ENCODE measurements around the gene WDFY3.
A peak's percentile ranks its signal among the peaks of the same experiment; 100 is the strongest.

Gene WDFY3

DNA sequence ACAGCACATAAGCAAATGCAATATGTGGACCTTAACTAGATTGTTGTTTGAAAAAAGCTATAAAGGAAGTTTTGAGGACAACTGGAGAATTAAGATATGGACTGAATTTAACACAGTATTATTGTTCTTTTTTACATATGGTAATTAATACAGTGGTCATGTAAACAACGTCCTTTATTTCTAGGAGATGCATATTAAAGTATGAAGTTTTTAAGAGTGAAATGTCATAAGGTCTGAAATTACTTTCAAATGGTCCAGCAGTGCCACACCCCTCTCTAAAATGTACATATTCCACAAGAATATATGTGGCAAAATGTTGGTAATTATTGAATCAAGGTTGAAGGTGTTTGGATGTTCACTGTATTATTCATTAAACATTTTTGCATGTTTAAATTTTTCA lies 40.9 kb downstream of the WDFY3 start:
- DNase-seq (ENCODE audit: low read depth): no peak
- TF ChIP-seq, protein P1, sequence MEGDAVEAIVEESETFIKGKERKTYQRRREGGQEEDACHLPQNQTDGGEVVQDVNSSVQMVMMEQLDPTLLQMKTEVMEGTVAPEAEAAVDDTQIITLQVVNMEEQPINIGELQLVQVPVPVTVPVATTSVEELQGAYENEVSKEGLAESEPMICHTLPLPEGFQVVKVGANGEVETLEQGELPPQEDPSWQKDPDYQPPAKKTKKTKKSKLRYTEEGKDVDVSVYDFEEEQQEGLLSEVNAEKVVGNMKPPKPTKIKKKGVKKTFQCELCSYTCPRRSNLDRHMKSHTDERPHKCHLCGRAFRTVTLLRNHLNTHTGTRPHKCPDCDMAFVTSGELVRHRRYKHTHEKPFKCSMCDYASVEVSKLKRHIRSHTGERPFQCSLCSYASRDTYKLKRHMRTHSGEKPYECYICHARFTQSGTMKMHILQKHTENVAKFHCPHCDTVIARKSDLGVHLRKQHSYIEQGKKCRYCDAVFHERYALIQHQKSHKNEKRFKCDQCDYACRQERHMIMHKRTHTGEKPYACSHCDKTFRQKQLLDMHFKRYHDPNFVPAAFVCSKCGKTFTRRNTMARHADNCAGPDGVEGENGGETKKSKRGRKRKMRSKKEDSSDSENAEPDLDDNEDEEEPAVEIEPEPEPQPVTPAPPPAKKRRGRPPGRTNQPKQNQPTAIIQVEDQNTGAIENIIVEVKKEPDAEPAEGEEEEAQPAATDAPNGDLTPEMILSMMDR (conservative IDR thresholded peaks at IDR 0.05; ENCODE audit: low read length): no peak
- H3K4me3 ChIP-seq (ENCODE audit: low read length): no peak overlapping the region

DNA sequence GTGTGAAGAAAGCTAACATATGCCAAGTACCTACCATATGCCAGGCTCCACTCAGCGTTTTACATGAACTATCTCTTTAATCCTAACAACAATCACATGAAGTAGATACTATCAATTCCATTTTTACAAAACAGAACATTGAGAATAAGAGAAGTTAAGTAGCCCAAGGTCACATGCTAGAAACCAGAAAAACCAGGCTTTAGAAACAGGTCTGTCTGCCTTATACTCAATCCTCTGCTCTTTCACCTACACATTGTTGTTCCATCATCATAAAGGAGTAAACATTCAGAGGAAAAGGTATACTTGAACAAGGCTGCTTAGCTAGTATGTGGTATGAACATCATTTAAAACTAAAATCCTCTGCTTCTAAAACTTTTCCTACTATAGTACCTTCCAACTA lies 42.1 kb downstream of the WDFY3 start:
- TF ChIP-seq, protein P1 (conservative IDR thresholded peaks at IDR 0.05; ENCODE audit: low read length): no peak
- no peak overlapping the region for H3K4me3 ChIP-seq (ENCODE audit: low read length)
- no peak for DNase-seq (ENCODE audit: low read depth)

DNA sequence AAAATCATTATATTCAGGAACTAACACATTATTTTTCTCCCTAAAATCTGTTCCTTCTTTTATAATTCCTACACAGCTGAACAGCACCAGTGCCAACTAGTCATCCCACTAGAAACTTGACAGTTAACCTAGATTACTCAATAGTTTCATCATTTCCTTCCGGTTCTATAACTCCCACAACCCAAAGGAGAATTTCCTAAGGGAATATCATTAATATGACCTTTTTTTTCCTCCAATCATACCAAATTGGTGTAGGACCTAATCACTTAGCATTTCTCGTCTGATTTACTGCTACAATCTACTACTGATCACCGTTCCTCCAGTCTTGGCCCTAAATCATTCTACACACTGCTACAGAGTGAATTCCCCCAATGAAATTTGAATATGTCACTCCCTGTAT lies 45.9 kb downstream of the WDFY3 start:
- peak; percentile 79 for DNase-seq (ENCODE audit: low read depth)
- TF ChIP-seq, protein P1 (conservative IDR thresholded peaks at IDR 0.05; ENCODE audit: low read length): no peak
- H3K4me3 ChIP-seq (ENCODE audit: low read length): no peak overlapping the region

DNA sequence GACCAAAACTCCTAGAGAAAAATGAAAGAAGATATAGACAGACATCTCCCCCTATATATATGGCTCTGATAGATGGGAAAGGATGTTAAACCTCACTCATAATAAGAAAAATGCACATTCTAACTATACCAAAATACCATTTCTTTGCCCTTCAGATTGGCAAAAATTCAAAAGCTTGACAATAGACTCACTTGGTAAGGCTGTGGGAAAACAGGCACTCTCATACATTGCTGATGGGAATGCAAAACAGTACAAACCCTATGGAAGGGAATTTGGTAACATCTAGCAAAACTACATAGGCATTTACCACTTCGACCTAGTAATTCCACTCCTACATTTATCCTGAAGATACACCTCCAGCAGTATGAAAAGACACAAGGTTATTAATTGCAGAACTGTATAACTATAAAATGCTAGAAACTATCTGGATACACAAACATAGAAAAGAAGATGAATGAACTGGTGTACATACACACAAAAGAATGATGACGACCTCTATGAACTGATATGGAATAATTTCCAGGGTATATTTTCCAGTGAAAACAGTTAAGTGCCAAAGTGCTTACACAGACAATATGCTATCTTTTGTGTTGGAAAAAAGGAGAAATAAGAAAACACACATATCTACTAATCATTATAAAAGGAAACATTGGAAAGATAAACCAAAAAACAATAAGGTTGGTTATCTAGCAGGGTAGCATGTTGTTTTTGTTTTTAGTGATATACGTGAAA lies 48.5 kb downstream of the WDFY3 start:
- H3K4me3 ChIP-seq (ENCODE audit: low read length): no peak overlapping the region
- TF ChIP-seq, protein P1 (conservative IDR thresholded peaks at IDR 0.05; ENCODE audit: low read length): no peak
- DNase-seq (ENCODE audit: low read depth): no peak

DNA sequence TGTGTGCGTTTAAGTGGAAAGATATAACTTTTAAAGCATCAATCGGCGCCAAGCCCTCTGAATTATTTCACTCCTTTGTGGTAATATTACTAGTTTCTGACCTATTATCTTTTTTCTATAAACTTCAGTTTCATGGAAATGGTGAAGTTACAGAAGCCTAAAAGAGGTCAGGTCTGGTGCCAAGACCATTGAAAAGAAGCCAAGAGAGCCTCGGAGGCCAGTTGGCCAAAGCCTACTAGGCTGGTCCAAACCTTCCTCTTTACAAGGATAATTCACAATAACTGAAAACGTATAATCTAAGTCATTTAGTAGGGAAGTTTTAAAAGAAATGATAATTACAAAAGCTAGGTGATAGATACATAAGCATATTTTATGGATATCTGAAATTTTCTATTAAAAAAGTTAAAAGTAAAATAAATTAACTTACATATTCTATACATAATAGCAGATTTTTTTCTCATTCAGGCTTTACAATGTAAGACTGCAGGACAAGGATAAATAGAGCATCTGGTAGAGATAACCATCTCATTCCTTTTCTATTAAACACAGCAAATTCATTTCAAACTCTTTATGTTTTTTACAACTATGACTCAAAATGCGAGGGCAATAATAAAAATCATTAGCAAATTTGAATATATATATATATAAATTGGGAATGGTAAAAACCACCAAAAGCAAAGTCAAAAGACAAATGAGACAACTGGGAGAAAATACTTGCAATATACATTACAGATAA lies 49.2 kb downstream of the WDFY3 start:
- TF ChIP-seq, protein P1 (conservative IDR thresholded peaks at IDR 0.05; ENCODE audit: low read length): no peak
- no peak overlapping the region for H3K4me3 ChIP-seq (ENCODE audit: low read length)
- no peak for DNase-seq (ENCODE audit: low read depth)

DNA sequence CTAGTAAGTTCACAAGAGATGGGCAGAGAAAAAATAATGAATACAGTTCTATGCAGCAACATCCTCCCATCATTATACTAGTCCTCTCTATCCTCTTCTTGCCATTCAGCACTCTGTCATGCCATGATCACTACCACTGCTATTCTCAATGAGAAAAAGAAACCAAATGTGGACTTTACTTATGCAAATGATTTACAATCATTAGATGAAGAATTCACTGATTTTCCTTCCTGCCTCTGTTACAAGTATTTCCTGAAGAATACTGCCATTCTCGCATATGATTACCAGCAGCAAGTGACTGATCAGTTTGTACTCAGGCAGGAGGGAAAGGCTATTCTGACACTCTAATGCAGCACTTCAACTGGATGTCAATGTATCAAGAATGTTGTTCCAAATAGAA lies 50.3 kb downstream of the WDFY3 start:
- no peak for DNase-seq (ENCODE audit: low read depth)
- no peak overlapping the region for H3K4me3 ChIP-seq (ENCODE audit: low read length)
- TF ChIP-seq, protein P1 (conservative IDR thresholded peaks at IDR 0.05; ENCODE audit: low read length): no peak

DNA sequence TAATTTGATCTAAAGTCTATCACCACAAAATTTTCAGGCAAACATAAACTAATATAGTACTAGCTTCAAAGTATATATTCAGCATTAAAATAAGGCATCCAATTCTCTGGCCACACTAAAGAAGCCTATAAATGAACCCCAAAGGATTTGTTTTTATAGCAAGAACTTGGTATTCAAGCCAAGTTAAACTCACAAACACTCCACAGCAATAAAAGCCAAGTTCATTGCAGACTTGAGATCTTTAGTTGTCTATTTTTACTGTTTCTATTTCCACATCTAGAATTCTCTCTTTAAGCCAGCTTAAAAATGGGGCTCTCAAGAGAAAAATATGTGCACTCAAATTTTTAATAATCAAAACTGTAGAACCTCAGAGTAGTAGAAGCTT lies 51.1 kb downstream of the WDFY3 start:
- H3K4me3 ChIP-seq (ENCODE audit: low read length): no peak overlapping the region
- TF ChIP-seq, protein P1 (conservative IDR thresholded peaks at IDR 0.05; ENCODE audit: low read length): no peak
- DNase-seq (ENCODE audit: low read depth): no peak

All from AG10803 (cell line).